HTERT RPE-1 (cell line): ENCODE data around the gene BPTF.
"Not testable (repeated sequence)": the region's sequence is repeated elsewhere in the genome, so short reads cannot be mapped to it uniquely, and the experiment has no call there.

Experiments used
- in situ Hi-C: fragments of 300-500 bp; cut with MboI; formaldehyde crosslinking; loops from 4 replicates; pipeline ENCODE4 v1.14.3; 2020; ENCODE audit warnings: low sequenced_read_pairs

Gene BPTF

GRCh38 chr17:67824735-67825626, at the start of gene BPTF:
Gene BPTF, plus strand, starts transcription at chr17:67825503. Its CDS starts 222 bp downstream, at chr17:67825725.
- in situ Hi-C loops: no loop called here

GRCh38 chr17:67779098-67779672, 46.1 kb upstream of the BPTF start:
- in situ Hi-C loops: no loop called here

- in situ Hi-C loops: no loop called here
These were observed 40.8 kb upstream of the BPTF start for GRCh38 chr17:67784364-67785121.

- in situ Hi-C loops: no loop called here
These were observed 40.2 kb upstream of the BPTF start for GRCh38 chr17:67785122-67785477.

- in situ Hi-C loops: no loop called here
These were observed 39.8 kb upstream of the BPTF start for GRCh38 chr17:67785504-67785903.

GRCh38 chr17:67800495-67800928, 24.8 kb upstream of the BPTF start:
- in situ Hi-C loops: no loop called here

GRCh38 chr17:67801626-67802175, 23.6 kb upstream of the BPTF start:
- in situ Hi-C loops: no loop called here

- in situ Hi-C loops: no loop called here
These were observed 14.8 kb upstream of the BPTF start for GRCh38 chr17:67810464-67810863.

GRCh38 chr17:67812380-67812779, 12.9 kb upstream of the BPTF start:
- in situ Hi-C loops: not testable (repeated sequence)

- in situ Hi-C loops: no loop called here
These were observed 11.5 kb upstream of the BPTF start for GRCh38 chr17:67813803-67814180.

GRCh38 chr17:67818110-67819002, 6.9 kb upstream of the BPTF start:
- in situ Hi-C loops: no loop called here

GRCh38 chr17:67819722-67820121, 5.6 kb upstream of the BPTF start:
- in situ Hi-C loops: no loop called here

GRCh38 chr17:67821871-67822367, 3.4 kb upstream of the BPTF start:
- in situ Hi-C loops: no loop called here

GRCh38 chr17:67825627-67826601, 611 bp downstream of the BPTF start:
- in situ Hi-C loops: not testable (repeated sequence)

GRCh38 chr17:67829331-67829730, 4.0 kb downstream of the BPTF start:
- in situ Hi-C loops: no loop called here

- in situ Hi-C loops: no loop called here
These were observed 5.1 kb downstream of the BPTF start for GRCh38 chr17:67830440-67830839.

- in situ Hi-C loops: no loop called here
These were observed 6.0 kb downstream of the BPTF start for GRCh38 chr17:67831268-67831667.

- in situ Hi-C loops: no loop called here
These were observed 7.8 kb downstream of the BPTF start for GRCh38 chr17:67833134-67833533.
